NB4 (cell line): ENCODE results near the gene CAPN3.

ENCODE experiments used
- DNase-seq: peaks from one replicate; pipeline ENCODE4 v3.0.0; 2010; ENCODE audit warnings: low read depth
- H3K4me3 ChIP-seq: one replicate; pipeline ENCODE4 v1.5.1; 2011; ENCODE audit warnings: mild to moderate bottlenecking, low read depth, low read length, moderate library complexity
- CTCF ChIP-seq: IDR thresholded peaks from one replicate; pipeline ENCODE4 v1.5.1; 2012; ENCODE audit warnings: low read depth, low read length
- MYC ChIP-seq: IDR thresholded peaks from 2 replicates; pipeline ENCODE4 v1.6.1; 2011; ENCODE audit warnings: low read depth, low read length
- POLR2A ChIP-seq: IDR thresholded peaks from 2 replicates; pipeline ENCODE4 v1.6.1; 2011; ENCODE audit warnings: mild to moderate bottlenecking; ENCODE audit not compliant: insufficient read length; ENCODE audit errors: extremely low read depth
- TF ChIP-seq, protein P1 (sequence below): IDR thresholded peaks from 2 replicates; pipeline ENCODE4 v1.6.1; 2011; ENCODE audit warnings: low read depth, low read length

The CAPN3 gene

GRCh38 chr15:42450425-42450790, 91.1 kb downstream of the CAPN3 start:
- H3K4me3 ChIP-seq, result no peak overlapping the region
- no peak for TF ChIP-seq CTCF
- TF ChIP-seq POLR2A, result no peak
- no peak for TF ChIP-seq MYC
- TF ChIP-seq, protein P1, sequence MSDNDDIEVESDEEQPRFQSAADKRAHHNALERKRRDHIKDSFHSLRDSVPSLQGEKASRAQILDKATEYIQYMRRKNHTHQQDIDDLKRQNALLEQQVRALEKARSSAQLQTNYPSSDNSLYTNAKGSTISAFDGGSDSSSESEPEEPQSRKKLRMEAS, result no peak
- no peak for DNase-seq

GRCh38 chr15:42453826-42454225, 94.5 kb downstream of the CAPN3 start:
- TF ChIP-seq MYC, result no peak
- TF ChIP-seq POLR2A, result no peak
- TF ChIP-seq CTCF, result no peak
- TF ChIP-seq, protein P1, result no peak
- no peak overlapping the region for H3K4me3 ChIP-seq
- no peak for DNase-seq

GRCh38 chr15:42456531-42456930, 97.2 kb downstream of the CAPN3 start:
- TF ChIP-seq, protein P1, result no peak
- TF ChIP-seq CTCF (no peak), MYC (no peak), POLR2A (no peak)
- H3K4me3 ChIP-seq, result no peak overlapping the region
- no peak for DNase-seq

DNA sequence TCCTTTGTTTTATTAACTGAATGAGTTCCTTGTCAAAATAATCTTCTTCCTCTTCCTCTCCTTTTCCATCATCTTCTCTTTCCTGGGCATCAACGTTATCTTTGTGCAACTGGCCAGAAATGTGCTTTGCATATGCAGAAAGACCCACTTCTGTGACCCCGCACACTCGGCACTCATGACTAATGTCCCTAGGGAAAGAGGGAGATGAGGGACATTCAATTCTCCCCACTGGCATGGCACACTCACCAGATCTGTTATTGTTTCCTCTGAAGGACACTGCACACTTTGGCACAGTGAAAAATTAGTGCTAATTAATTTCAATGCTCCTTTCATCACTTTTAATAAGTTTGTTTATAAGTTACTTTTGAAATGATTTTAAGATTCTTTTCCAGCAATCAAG, 97.7 kb downstream of the CAPN3 start:
- DNase-seq, result peak; percentile 30
- no peak overlapping the region for H3K4me3 ChIP-seq
- TF ChIP-seq MYC (no peak), CTCF (no peak), POLR2A (no peak)
- TF ChIP-seq, protein P1, result no peak

DNA sequence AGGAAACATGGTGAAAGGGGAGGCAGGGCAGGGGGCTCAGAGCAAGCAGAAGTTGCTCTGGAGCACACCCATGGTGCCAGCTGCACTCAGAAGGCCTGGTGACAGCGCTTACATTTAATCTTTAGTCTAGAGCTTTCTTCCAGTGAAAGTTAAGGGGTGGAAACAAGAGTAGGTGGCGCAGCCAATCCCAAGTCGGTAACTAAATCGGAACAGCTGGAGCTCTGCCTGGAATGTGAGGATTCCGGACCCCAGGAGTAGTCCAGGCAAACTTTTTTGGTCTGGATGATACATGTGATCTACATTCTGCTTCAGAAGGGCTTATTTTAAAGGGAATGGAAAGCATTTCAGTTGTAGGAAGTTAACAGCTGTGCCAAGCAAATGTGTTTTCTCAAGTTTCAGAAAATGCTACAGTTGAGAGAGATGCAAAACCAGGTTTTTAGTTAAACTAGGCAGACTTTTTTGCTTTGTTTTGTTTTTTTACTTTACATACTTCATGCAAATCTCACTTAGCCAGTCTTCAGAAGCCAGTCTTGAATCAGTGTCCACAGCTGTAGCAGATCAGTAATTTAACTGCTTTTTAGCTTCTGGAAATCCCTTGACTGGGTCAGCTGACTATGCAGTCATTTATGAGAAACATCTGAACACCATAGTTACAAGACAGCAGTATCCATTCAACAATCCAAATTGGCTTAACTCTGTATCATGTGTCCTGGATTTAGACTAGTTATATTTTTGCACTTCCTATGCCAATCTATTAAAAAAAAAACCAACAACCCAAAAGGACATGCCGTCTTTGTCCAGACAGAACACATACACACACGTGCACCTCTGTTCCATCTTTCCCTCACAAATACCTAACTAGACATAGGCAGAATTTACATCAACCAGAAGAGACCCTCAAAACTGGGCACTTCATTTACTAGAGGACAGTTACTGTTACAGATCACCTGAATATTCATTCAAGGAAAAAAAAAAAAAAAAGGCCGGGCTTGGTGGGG, 98.4 kb downstream of the CAPN3 start:
- TF ChIP-seq, protein P1, result no peak
- TF ChIP-seq CTCF (no peak), MYC (no peak), POLR2A (no peak)
- no peak overlapping the region for H3K4me3 ChIP-seq
- DNase-seq, result no peak
